ENCODE data around the gene DENND5A.

Gene DENND5A

DNA sequence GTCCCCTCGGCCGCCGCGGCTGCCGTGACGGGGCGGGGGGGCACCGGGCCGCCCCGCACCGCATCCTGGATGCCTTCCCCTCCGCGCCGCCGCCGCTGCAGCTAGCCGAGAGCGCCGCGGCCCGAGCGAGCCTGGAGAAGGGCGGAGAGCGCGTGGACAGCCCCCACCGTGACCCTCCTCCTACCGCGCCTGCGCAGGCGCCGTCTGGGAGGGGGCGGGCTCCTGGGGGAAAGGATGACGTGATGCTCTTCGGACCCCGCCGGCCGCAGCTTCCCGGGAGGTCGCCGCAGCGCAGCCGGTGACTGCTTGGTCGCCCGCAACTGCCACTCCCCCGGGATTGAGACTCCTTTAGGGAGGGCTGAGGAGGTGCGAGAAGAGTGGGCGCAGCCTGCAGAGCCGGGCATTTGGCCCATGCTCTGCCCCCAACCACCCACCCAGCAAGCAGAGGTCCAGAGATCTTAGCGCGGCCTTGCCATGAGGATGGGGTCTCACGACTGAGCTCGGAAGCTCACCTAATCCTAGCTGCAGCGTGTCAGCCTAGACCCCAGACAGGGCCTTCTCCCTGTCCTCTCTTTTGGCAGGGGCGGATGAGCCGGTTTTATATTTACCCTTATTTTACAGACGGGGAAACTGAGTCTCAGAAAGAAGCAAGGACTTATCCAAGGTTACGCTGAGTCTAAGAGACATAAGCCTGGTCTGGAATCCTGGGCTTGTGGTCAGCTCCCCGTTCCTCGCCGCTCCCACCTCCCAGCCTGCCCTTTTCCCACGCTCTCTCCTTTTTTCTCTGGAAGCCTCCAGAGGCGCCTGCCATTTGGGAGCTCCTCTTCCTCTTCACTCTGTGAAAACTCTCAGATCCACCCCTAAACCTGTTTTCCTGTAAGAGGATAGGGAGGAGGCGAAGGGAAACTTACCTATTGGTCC is at the start of gene DENND5A:
Gene DENND5A, minus strand, starts transcription at position 140 of the 921 bp plus-strand sequence. CDS start 281 bp downstream, outside the sequence.
- DNase-seq, result peak; percentile 57

DNA sequence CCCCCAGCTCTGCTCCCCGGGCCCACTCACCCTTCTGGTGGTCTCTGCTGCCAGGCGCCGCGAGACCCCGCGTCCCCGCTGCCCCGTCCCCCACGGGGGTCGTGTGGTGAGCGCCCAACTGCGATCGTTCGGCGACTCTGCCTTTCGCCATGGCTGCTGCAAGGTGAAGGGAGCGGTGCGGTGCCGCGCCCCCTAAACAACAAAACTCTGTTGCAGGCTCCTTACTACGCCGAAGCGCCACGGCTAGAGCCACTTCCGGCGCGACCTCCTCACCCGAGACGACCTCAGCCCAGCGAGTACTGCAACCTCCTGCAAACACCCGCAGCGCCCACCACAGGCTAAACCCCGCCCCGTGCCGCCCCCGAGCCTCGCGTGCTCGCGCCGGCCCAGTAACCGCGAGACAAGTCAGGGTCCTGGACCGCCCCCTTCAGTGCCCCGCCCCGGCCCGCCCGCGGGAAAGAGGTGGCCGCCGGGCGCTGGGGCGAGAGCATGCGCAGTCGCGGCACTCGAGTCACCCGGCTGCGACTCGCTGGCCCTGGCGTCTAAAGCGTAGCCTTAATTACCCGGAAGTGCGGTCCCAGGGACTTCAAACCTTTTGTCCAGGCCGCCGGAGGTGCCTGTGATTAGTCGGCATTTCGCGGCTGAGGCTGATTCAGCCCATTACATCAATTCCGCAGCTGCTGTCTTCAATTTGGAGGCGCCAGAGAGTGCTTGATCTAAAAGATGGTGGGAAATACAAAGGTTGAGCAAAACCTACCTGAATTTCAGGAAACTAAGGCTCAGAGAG is 49.3 kb upstream of the DENND5A start, which contains the start of gene TMEM41B:
Gene TMEM41B, minus strand, starts transcription at position 303 of the 787 bp plus-strand sequence. Its CDS starts 152 bp downstream, at position 151.
- DNase-seq, result peak; percentile 100

DNA sequence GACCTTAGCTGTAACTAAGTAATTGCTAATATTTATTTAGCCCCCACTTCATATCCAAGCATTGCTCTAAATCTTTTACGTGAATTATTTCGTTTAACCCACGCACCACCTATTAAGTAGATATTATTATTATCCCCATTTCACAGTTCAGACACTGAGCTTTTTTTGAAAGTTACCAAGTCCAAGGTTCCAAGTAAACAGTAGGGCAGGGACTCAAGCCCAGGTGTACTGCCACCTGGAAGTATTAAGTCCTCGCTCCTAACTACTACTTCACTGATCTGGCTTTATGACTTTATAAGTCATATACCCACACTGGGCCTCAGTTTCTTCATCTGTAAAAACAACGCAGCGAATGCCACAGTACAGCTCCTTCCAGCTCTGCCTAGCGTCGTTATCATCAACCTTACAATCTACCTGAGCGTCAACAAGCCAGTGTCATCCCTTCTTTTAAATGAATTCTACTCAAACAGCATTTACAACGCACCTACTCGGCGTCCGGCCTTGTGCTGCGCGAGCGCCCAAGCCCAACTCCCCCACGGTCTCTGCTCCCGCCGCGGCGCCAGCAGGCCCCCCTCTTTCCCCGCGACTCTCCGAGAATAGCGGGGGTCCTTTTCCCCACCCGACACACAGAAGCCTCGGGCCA is 48.6 kb upstream of the DENND5A start:
- no peak for DNase-seq

DNA sequence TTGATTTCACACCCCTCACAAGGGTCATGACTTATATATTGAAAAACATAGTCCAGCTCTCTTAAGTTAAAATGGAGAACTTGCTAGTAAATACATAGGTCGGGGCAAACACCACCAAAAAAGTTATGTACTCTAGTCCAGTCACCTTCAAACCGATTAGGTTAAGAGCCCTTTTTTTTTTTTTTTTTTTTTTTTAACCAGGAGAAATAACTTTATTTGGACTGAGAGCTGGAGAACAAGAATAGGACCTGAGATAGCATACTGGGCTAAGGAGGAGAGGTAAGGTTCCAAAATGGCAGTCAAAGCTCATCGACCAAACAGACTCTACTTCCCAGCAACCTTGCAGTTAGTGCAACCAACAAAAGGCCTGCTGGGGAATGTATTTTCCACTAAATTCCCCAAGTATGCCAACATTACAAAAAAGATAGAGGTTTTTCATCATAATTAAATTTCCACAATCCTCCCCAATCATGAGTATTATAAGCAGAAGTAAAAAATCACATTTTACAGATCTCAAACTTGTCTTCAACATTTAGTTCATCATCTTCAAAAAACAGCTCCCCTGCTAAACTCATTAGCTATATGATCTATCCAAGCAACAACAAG is 45.4 kb upstream of the DENND5A start:
- no peak for DNase-seq

DNA sequence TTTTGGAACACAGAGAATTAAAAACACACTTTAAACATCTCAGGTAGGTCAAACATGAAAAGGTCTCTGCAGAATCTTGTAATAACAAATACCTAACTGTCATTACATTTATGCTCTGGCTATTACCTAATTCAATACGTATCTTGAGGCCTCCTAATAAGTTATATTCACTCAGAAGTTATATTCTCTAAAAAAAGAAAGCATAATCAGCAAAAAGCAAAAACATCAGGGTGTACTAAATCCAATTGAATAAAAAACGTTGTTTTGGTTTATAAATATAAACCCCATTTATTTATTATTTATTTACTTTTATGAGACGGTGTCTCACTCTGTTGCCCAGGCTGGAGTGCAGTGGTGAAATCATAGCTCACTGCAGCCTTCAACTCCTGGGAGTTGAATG is 39.0 kb upstream of the DENND5A start:
- DNase-seq, result no peak

DNA sequence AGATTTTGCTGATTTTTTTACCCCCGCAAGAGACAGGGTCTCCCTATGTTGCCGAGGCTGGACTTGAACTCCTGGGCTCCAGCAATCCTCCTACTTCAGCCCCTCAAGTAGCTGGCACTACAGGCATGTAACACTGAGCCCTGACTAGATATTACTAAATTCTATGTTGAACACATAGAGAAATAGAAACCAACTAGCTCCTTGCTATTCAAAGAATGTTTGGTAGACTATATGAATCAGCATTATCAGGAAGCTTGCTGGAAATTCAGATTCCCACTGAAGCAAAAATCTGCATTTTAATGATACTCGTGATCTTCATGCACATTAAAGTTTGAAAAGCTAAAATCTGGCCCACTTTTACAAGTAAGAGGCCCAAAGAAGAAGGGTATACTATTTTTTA is 37.3 kb upstream of the DENND5A start:
- no peak for DNase-seq

DNA sequence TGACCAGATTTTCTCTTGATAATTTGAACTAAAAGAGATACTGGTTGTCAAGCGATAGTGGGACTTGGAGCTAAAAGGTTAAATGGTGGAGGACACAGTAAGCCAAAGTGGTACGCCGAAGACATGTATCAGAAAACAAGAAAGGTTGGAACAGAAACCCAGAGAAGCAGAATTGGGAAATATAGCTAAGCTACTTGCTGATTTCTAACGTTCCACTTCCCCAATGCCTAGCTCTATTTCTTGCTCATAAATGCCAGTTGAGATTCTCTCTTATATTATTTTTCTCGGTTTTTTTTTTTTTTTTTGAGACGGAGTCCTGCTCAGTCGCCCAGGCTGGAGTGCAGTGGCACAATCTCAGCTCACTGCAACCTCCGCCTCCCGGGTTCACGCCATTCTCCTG is 36.6 kb upstream of the DENND5A start:
- no peak for DNase-seq

DNA sequence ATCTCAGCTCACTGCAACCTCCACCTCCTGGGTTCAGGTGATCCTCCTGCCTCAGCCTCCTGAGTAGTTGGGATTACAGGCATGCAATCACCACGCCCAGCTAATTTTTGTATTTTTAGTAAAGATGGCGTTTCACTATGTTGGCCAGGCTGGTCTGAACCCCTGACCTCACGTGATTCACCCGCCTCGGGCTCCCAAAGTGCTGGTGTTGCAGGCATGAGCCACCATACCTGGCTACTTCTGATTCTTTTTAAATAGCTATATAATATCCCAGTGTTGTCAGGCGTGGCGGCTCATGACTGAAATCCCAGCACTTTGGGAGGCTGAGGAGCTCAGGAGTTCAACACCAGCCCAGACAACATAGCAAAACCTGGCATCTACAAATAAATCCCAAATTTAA is 28.5 kb upstream of the DENND5A start:
- DNase-seq, result no peak

DNA sequence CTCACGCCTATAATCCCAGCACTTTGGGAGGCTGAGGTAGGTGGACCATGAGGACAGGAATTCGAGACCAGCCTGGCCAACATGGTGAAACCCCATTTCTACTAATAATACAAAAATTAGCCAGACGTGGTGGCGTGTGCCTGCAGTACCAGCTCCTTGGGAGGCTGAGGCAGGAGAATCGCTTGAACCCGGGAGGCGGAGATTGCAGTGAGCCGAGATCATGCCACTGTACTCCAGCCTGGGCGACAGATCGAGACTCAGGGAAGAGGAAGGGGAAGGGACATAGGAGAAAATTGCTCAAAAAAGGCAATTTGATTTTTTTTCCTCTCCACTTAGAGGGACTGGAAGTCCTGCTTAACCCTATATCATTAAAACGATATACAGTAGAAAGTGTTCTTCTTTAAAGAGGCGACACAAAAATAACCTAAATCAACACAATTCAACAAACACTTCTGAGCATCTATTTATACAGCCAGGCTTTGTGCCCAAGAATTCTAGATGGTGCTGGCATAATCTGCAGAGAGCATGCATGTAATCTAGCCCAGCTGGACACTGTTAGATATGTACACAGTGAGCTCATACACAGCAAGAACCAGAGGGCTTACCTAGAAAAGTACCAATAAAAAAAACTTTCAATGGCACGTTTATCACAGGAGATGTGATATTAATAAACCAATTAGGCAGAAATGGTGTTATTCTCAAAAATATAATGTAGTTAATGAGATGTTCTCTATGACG is 20.9 kb upstream of the DENND5A start:
- no peak for DNase-seq

DNA sequence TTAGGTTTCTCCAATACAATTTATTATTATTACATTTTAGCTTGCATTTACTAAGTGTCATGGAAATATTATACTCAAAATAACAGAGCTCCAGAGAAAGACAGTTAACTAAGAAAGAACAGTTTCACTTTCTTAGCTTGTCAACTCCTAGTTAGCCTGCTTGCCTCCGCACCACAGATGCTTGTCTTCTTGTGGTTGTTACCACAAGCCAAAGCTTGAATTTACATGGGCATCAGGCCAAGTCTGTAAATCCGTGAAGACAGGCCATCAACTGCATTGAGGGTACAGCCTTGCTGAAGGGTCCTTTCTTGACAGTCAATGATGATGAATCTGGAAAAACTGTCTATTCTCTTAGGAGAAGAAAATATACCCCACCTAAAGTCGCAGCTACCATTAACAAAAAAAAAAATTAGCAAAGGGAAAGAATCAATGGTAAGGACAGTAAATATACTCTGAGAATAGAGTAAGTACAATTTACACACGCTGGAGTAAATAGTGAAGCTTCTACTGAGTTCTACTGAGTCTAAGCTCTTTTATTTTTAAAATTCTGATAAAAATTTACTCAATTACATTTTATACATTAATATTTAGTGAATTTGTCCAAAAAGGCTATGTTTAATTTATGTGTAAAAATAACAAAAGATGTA is 15.6 kb upstream of the DENND5A start:
- peak; percentile 42 for DNase-seq

DNA sequence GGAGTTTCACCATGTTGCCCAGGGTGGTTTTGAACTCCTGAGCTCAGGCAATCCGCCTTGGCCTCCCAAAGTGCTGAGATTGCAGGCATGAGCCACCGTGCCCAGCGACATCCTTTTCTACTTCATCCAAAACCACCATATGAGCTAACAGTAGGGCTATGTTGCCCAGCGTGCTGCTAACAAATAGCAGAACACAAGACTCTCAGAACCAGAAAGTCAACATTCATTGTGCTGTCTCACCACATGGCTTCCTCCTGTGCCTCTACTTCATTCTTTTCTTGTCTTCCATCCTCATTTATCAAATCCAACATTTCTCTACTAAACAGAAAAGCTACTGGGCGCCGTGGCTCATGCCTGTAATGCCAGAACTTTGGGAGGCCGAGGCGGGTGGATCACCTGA is 12.0 kb upstream of the DENND5A start:
- no peak for DNase-seq

DNA sequence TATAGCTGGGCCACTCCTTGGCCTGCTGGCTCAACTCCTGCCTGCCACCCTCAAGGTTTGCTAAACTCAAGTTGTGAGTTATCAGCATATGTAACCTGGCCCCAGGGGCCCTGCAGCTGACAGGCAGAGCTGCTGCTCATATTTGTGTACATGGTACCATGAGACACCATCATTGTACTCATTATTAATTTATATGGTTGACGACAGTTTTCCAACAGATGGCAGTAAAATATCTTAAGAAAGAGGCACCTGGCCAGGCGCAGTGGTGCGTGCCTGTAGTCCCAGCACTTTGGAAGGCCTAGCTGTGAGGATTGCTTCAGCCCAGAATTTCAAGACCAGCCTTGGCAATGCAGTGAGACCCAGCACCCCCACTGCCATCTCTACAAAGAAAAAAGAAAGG is 11.4 kb upstream of the DENND5A start:
- DNase-seq, result no peak

DNA sequence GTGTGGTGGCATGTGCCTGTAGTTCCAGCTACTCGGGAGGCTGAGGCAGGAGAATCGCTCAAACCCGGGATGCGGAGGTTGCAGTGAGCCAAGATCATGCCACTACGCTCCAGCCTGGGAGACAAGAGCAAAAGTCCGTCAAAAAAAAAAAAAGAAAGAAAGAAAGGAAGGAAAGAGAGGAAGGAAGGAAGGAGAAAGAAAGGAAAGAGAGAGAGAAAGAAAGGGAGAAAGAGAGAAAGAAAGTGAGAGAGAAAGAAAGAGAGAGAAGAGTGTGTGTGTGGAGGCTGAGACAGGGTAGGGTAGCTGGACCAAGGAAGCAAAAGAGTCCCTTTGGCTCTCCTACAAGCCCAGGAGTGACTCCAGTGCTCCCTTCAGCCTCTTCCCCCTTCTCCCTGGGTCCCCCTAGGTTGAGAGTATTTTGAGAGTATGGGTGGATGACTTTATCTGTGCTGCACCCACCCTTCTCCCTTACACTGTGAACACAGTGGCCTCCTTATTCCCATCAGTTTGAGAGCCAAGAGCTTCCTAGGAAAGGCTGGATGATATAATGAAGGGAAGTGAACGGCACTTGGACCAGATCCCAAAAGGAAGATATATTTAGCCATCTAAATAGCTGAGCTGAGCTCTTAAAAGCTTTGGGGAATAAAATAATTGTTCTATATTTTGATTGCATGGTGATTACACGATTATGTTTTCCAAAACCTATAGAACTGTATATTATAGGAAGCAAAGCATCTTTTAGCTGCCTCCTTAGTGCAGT is 9.5 kb upstream of the DENND5A start:
- DNase-seq, result no peak

DNA sequence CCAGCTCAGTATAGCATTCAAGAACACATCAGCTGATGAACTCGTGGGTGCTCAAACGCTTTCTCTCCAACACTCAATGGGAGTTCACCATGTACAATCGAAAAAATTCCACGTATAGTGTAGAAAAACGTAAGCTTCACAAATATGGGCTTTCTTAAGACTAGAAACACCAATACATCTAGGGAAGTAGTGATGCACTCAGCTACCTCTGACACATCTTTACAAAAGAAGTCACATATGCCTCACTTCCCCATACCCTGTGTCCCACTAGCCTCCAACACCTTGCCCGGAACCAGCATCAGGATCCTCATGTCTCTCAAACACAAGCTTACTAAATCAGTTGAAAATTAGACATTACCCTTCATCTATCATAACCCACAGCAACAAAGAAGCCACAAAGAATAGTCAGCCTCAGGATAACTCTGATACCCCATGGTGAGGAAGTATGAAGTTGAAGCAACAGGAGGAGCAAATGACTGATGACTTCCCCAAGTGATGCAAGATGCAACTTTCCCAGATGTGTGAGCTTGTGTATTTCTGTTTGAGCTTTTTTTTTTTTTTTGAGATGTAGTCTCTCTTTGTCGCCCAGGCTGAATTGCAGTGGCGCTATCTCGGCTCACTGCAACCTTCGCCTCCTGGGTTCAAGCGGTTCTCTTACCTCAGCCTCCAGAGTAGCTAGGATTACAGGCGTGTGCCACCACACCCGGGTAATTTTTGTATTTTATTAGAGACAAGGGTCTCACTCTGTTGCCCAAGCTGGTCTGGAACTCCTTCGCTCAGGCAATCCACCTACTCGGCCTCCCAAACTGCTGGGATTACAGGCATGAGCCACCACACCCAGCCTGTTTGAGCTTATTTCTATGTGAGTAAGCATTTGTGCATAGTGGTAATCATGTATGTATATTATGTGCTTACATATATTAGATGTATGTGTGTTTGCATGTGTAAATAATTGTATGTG is 8.5 kb upstream of the DENND5A start:
- no peak for DNase-seq

DNA sequence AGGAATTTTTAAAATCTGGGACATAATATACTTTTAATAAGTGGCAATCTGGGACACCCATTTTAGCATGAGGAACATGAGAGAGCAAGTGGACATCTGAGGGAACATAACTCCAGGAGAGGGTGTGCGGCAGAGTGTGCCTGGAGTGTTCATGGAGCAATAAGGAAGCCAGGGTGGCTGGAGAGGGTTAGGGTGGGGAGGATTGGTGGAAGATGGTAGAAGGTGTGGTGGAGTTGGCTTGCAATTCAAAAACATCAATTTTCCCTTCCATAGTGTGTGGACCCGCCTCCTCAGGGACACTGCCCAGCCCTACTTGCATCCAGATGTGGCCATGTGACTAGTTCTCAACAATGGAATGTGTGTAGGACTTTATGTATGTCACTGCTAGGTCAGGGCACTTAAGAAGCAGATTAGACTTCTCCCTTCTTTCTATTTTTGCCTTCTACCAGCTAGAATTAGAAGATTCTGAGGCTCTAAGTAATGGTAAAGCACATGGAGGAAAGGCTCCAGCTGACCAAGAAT is 4.4 kb upstream of the DENND5A start:
- DNase-seq, result no peak

DNA sequence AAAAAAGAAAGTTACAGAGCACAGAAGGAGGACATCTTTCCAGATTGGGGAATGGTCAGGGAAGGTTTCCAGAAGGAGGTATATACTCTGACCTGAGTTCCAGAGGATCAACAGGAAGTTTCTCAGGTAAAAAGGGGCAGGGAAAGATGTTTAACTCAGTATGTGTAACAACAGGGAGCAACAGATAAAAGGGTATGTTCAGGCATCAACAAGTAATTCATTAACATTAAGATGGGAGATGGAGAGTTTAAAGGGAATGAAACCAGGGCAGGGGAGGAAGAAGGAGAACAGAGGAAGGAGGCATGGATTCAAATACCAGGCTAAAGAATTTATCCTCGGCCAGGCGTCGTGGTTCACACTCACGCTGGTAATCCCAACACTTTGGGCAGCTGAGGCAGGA is 2.5 kb upstream of the DENND5A start:
- DNase-seq, result no peak

DNA sequence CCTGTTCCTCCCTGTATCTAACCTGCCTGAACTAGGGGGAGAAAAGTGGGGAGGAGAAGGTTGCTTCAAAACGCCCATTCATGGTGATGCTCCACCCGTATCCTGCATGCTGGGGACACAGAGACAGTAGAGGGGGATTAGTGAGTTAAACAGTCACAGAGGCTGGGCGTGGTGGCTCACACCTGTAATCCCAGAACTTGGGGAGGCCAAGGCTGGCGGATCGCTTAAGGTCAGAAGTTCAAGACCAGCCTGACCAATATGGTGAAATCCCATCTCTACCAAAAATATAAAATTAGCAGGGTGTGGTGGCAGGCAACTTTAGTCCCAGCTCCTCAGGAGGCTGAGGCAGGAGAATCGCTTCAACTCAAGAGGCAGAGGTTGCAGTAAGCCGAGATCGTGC is 1.8 kb upstream of the DENND5A start:
- DNase-seq, result no peak

DNA sequence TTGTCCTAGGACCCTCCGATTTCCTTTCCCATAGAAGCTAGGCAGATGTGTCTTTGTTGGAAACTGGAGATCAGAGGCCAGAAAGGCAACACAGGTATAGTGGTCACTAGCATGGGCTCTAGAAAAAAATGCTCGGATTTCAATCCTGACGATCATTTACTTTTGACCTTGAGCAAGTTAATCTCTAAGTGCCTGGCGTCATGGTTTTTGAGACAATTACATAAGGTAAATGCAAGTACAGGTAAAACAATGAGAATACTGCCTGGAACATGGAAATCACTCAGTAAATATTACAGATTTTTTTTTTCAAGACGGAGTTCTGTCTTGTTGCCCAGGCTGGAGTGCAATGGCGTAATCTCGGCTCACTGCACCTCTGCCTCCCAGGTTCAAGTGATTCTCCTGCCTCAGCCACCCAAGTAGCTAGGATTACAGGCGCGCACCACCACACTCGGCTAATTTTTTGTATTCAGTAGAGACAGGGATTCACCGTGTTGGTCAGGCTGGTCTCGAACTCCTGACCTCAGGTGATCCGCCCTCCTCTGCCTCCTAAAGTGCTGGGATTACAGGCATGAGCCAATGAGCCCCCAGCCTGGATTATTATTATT is 1.1 kb upstream of the DENND5A start:
- no peak for DNase-seq

Measured in activated CD8-positive, alpha-beta memory T cell treated with anti-CD3 and anti-CD28 coated beads, Interleukin-2, amount 50 U/mL, for 4 hours (primary cell).